Lung (tissue), 12 donors: ENCODE data around the gene TTYH2. TPM values are rescaled to one million over a fixed set of nuclear protein-coding genes. Genes with fewer than 3 reads are reported as not detected.

Experiments
- ATAC-seq: fragments of 200-7000 bp; cut with Tn5 transposase; one replicate; pipeline ENCODE4 v1.9.1; 2020; ENCODE audit warnings: moderate number of reproducible peaks; ENCODE audit not compliant: insufficient read depth, low FRiP score
- DNase-seq, 3 donors: peaks; one replicate each; pipeline ENCODE4 v3.0.0-alpha.2; 2013 to 2017
- H3K27ac ChIP-seq, 2 donors: one replicate each; pipeline ENCODE4 v1.5.1; 2013; ENCODE audit warnings: mild to moderate bottlenecking in 2 of 2, moderate library complexity in 2 of 2, control low read depth in 1 of 2, inconsistent platforms in 1 of 2, low read depth in 1 of 2, low read length in 1 of 2
- H3K27me3 ChIP-seq, 3 donors: one replicate each; pipeline ENCODE4 v1.5.1; 2013; ENCODE audit warnings: low read length in 2 of 3; ENCODE audit not compliant: control insufficient read depth in 3 of 3, insufficient read depth in 3 of 3
- H3K36me3 ChIP-seq, 4 donors: one replicate each; pipeline ENCODE4 v1.5.1; 2013; ENCODE audit warnings: low read length in 4 of 4, mild to moderate bottlenecking in 1 of 4, moderate library complexity in 1 of 4; ENCODE audit not compliant: control insufficient read depth in 4 of 4, insufficient read depth in 4 of 4
- H3K4me1 ChIP-seq, 5 donors: one replicate each; pipeline ENCODE4 v1.5.1; 2013; ENCODE audit warnings: low read length in 5 of 5, mild to moderate bottlenecking in 2 of 5, moderate library complexity in 1 of 5; ENCODE audit not compliant: control insufficient read depth in 5 of 5, insufficient read depth in 5 of 5
- H3K4me3 ChIP-seq: one replicate; pipeline ENCODE4 v1.5.1; 2013; ENCODE audit warnings: mild to moderate bottlenecking, control low read depth, moderate library complexity
- H3K9ac ChIP-seq, 2 donors: one replicate each; pipeline ENCODE4 v1.5.1; 2013; ENCODE audit warnings: low read length in 2 of 2, control low read depth in 1 of 2; ENCODE audit not compliant: insufficient read depth in 1 of 2
- H3K9me3 ChIP-seq, 4 donors: one replicate each; pipeline ENCODE4 v1.5.1; 2013; ENCODE audit warnings: low read length in 3 of 4, mild to moderate bottlenecking in 1 of 4, moderate library complexity in 1 of 4; ENCODE audit not compliant: control insufficient read depth in 4 of 4, insufficient read depth in 3 of 4
- CTCF ChIP-seq: IDR thresholded peaks from 2 replicates; pipeline ENCODE4 v1.5.1; 2012; ENCODE audit warnings: mild to moderate bottlenecking; ENCODE audit errors: control extremely low read depth, extremely low read depth
- WGBS, 2 donors: extraction: QIAGEN DNeasy Blood & Tissue Kit; methylation state at CpG; one replicate each; pipeline ENCODE4 v1.1.7; 2013; 5-methylcytosine and 5-hydroxymethylcytosine counted together
- polyA plus RNA-seq, 2 donors: library from polyadenylated mRNA; stranded (reverse); fragments of 200-250 nt; gene quantifications; one replicate each; pipeline ENCODE4 v1.2.1, GENCODE V29; 2013
- total RNA-seq, 2 donors: library from RNA; depleted of rRNA in 1 of 2; stranded (reverse); fragments of >200 nt in 1 of 2; gene quantifications; one replicate each; pipeline ENCODE4 v1.2.1, GENCODE V29; 2014 to 2021
- donor health status: control.
- donor health status: control.
- donor health status: Bipolar disorder and iron deficiency.
- donor health status: healthy.
- donor health status: DM: yes; HTN: yes; CAD: no.

The TTYH2 gene
- total and polyA plus RNA-seq, 4 donors: 2.3 to 10.6 (median 5.4) TPM

- no peaks in the 10 kb centered on the region for H3K9me3 ChIP-seq
- no peak for ATAC-seq
- no peak overlapping the region for H3K4me3 ChIP-seq
- no peak for DNase-seq
- H3K36me3 ChIP-seq: no peaks in the 10 kb centered on the region
- no peak overlapping the region for H3K27ac ChIP-seq
- no peak for TF ChIP-seq CTCF
- 86 to 88% methylated on average over 14 of the region's 14 CpGs for WGBS, 2 donors
- no peaks in the 10 kb centered on the region for H3K27me3 ChIP-seq
- no peaks in the 10 kb centered on the region for H3K4me1 ChIP-seq
- H3K9ac ChIP-seq: no peak overlapping the region
These were observed 73.7 kb downstream of the TTYH2 start for GRCh38 chr17:74287031-74287602.

GRCh38 chr17:74288785-74289184, 75.4 kb downstream of the TTYH2 start:
- WGBS, 2 donors: 67 to 77% methylated on average over 5 of the region's 5 CpGs

GRCh38 chr17:74289688-74290087, 76.3 kb downstream of the TTYH2 start:
- WGBS, 2 donors: 58 to 63% methylated on average over 11 of the region's 11 CpGs
- Histone ChIP-seq H3K9ac (no peak overlapping the region), H3K27ac (no peak overlapping the region), H3K27me3 (no peaks in the 10 kb centered on the region), H3K4me3 (no peak overlapping the region), H3K9me3 (no peaks in the 10 kb centered on the region), H3K4me1 (no peaks in the 10 kb centered on the region), H3K36me3 (no peaks in the 10 kb centered on the region)
- no peak for TF ChIP-seq CTCF
- DNase-seq (no peak), ATAC-seq (peak; percentile 27)

More at GRCh38 chr17:74288785-74289184, 75.4 kb downstream of the TTYH2 start:
- no peak overlapping the region for H3K9ac ChIP-seq
- no peak for TF ChIP-seq CTCF
- no peaks in the 10 kb centered on the region for H3K4me1 ChIP-seq
- DNase-seq (no peak), ATAC-seq (no peak)
- no peaks in the 10 kb centered on the region for H3K36me3 ChIP-seq
- H3K4me3 ChIP-seq: no peak overlapping the region
- H3K27ac ChIP-seq: no peak overlapping the region
- H3K27me3 ChIP-seq: no peaks in the 10 kb centered on the region
- no peaks in the 10 kb centered on the region for H3K9me3 ChIP-seq

- no peaks in the 10 kb centered on the region for H3K4me1 ChIP-seq
- H3K27me3 ChIP-seq: no peaks in the 10 kb centered on the region
- no peak for ATAC-seq
- H3K36me3 ChIP-seq: no peaks in the 10 kb centered on the region
- DNase-seq: no peak
- WGBS, 2 donors: 65 to 73% methylated on average over 11 of the region's 11 CpGs
- no peak overlapping the region for H3K27ac ChIP-seq
- no peak for TF ChIP-seq CTCF
- H3K4me3 ChIP-seq: no peak overlapping the region
- H3K9ac ChIP-seq: no peak overlapping the region
- H3K9me3 ChIP-seq: no peaks in the 10 kb centered on the region
These were observed 77.0 kb downstream of the TTYH2 start for GRCh38 chr17:74290340-74290739.
